Embryonic facial prominence (tissue), 1 donor: ENCODE results near the gene PRRC1.
"Not testable (repeated sequence)": the region's sequence is repeated elsewhere in the genome, so short reads cannot be mapped to it uniquely, and the experiment has no call there.

ENCODE experiments used
- DNase-seq: peaks from one replicate; pipeline ENCODE4 v3.0.0-alpha.2; 2016; ENCODE audit errors: extremely low spot score

PRRC1 gene

DNA sequence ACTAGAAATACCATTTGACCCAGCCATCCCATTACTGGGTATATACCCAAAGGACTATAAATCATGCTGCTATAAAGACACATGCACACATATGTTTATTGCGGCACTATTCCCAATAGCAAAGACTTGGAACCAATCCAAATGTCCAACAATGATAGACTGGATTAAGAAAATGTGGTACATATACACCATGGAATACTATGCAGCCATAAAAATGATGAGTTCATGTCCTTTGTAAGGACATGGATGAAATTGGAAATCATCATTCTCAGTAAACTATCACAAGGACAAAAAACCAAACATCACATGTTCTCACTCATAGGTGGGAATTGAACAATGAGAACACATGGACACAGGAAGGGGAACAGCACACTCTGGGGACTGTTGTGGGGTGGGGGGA is 27.8 kb downstream of the PRRC1 start:
- DNase-seq, result not testable (repeated sequence)

DNA sequence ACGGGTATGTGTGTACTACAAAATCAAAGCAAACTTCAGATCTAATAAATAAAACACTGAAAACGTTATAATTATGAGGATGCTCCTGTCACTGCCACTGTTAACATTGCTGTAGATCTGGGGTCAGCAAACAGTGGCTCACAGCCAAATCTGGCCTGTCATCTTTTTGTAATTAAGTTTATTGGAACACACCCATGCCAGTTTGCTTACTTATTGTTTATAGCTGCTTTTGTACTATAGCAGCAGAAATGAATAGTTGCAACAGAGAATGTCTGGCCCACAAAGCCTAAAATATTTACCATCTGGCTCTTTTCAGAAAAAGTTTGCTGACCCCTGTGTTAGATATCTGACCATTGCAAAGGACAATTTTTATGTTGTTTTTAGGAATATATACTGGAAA is 32.1 kb downstream of the PRRC1 start:
- DNase-seq, result no peak

DNA sequence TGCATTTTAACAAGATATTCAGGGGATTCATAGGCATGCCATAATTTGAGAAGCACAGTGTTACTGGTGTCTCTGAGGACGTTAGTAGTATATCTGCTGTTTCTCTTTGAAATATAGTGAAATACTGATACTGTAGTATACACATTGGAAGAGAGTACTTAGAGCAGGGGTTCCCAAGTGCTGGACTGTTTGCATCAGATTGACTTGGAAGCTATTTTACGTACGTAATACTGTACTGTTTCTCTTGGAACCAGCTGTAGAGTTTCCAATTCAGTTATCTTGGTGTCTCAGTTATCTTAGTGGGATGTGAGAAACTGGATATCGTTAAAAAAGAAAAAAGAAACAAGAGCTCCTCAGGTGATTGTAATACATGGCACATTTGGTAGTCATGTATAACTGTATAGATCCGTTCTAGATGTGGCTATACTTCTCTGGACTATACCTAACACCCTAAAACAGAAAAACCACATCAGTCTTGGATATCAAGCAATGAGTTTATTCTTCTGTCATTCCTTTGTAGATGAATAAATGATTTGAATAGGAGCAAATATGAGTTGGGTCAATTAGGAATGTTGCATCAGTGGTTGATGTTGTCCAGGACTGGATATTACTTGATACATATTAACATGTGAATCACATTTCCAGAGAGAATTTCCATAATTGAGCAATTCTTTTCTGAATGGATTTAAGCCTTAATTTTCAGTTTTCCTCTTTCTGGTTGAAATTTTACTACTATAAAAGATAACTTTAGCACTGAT is 33.4 kb downstream of the PRRC1 start:
- no peak for DNase-seq

DNA sequence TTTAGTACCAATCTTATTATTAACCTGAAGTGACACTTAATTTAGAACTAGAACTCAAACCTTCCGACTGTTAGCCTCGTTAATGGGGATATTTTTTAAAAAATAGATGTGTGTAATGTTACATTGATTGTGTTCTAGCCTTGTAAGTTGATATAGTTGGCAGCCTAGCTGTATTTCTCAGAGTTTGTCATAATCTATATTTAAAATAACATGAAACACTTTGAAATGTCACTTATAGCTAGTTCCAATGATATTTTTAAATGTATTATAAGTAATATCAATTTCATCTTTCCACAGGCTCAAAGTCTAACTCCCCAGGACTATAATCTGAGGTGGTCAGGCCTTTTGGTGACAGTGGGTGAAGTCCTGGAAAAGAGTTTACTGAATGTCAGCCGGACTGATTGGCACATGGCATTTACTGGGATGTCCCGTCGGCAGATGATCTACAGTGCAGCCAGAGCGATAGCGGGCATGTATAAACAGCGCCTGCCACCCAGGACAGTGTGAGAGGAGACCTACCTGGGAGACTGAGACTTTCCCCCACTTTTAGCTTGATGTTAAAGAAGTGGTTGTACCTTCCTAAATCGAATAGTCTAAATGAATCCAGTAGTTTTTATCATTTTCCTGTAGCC is 34.1 kb downstream of the PRRC1 start:
- no peak for DNase-seq

DNA sequence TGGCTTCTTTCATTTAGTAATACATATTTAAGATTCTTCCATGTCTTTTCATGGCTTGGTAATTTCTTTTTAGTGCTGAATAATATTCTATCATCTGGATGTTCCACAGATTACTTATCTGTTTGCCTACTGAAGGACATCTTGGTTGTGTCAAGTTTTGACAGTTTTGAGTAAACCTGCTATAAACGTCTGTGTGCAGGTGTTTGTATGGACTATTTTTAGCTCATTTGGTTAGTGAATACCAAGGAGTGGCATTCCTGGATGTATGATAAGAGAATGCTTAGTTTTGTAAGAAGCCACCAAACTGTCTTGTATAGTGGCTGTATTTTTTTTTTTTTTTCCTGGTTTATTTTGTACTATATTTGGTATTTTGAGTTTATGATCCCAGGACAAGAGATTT is 38.4 kb downstream of the PRRC1 start:
- no peak for DNase-seq

DNA sequence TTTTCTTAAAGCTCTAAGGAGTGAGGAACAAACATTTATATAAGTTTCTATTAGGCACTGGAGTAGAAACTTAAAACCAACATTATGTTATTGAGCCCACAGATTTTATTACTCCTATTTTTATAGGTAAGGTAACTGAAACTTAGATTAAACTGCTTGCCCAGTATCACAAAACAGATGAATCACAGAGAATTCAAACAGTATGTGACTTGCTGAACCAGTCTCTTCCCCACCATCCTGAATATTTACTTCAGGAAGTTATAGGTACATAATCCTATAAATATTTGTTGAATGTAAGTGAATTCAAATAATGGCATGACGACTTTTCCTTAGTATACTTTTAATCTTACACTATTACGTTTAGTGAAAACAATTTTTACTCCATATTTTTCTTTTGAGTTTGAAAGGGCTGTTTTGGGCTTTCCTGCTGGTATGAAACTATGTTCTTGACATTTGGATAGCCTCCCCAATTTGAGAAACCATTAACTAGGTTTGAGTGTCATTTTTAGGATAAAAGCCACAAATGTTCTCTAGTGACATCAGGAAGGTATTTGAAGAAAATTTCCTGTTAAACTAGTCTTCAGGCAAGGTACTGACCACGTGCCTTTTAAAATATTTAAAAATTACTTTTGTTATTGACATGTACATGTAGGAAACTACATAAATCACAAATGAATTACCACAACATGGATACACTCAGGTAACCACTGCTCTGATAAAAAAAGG is 39.3 kb downstream of the PRRC1 start:
- no peak for DNase-seq

DNA sequence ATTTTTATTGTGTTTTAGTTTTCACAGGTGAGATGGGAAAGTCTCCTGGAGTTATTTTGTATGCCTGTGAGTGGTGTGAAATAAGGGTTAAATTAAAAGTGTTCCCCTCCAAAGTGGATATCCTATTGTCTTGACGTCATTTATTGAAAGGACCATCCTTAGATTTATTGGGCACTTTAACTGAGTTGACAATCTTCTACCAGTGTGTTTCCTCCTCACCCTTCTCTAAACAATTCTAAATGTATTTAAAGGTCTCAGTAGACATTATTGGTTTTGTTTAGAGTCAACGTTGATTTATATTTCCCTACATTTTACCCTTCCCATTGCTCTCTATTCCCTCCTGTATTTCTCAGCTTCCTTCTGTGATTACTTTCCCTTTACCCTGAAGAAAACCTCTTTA is 40.8 kb downstream of the PRRC1 start:
- no peak for DNase-seq

DNA sequence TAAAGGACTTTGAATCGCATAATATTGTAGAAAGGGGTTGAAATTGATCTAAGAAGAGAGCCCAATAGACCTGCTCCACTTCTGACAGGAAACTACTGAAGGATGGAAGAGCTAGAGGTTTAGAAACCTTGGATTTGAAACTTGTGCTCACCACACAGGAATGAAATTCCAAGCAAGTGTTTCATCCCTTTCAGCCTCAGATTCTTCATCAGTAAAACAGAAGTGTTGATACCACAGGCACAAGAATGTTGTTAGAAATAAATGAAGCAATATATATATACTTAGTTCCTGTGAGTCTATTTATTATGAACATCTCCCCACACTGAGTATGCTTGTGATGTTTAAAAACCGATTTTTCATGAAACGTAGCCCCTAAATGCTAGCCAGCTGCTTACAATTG is 43.8 kb downstream of the PRRC1 start:
- no peak for DNase-seq

DNA sequence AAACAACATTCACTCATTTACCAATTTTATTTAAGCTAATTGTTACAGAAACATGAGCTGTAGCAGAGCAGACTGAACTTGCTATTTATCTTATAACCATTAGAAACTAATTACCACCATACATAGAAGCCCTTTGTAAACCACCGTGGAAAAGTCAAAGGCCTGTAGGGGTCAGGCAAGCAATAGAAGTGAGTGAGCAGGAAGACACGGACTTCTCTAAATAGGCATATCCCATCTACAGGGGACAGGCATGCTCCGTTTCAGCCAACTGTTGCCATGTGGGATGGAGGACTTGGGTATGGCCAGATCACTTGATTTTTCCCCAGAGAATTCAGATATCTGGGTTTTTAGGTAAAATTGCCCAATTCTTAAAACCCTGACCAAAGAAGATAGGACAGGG is 44.8 kb downstream of the PRRC1 start:
- DNase-seq, result no peak

DNA sequence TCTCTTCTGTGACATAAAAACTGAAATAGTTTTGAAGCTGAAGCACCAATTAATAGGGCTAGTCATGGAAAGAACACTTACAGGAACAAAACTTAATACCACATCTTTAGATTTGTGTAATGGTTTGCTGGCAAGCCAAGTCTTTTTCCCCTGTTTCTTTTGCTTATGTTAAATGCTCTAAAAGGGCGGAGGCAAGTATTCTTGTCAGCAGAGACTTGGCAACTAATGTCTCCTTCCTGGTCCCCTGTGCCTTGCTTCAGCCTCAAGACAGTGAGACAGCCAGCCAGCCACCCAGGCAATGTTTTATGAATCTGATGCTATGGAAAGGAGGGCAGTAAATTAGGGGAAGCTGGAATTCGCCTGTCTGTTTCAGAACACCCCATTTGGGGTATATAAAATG is 45.7 kb downstream of the PRRC1 start:
- peak; percentile 17 for DNase-seq

DNA sequence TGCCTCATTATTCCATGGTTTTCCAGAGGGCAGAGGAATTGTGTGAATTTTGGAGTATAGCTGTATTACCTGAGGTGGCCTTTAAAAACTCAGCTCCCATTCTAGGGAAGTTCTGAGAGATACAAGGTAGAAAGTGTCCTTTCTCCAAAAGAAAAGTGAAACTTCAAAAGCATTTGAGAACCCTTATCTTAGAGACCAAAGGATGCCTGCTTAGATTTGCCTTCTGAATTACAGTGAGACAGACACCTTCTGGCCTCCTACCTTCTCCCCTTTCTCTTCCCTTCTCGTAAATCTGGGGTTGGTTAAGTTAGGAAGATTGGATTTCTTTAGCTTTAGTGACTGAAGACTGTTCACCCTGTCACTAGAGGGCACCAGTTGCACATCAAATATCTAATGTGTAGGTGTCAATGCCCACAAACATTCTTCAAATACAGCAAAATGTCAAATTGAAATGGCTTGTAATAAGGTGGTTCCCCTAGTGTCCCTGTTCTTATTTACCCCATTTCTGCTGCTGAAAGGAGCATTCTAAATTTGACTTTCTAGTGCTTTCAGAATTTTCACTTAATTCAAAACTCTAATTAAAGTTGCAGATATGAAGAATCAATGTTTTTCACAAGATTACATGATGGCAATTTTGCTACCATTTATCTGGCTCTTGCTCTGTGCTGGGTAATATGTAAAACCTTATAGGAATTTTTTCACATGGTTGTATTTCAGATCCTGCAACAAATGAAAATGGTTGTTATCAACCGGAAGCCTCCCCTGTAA is 46.7 kb downstream of the PRRC1 start:
- DNase-seq, result peak; percentile 16

DNA sequence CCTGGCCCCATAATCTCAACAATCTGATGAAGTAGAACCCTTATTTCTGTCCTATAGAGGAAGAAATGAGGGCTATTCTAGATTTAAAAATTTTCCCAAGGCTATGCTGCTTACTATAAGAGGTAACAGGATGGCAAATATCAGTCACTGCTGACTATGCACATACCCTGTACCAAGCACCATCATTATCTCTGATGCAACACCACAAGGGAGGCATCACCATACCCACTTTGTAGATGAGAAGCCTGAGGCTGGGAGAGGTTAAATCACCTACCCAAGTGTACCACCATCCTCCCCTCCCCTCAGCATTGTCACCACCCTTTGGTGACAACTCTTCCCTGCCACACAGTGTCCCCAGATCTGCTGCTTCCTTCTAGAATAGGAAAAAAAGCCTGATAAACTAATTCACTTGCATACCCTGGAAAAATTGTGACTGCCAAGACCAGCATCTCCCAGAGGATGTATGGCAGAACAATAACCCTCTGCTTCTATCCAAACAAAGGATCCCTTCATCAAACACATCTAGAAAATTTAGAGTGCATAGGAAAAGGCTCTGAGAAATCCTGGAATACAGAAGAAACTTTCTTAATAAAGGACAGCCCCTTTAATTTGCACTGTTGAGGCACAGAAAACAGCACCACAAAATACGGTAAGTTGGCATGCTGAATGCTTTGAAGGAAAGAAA is 48.3 kb downstream of the PRRC1 start:
- no peak for DNase-seq

DNA sequence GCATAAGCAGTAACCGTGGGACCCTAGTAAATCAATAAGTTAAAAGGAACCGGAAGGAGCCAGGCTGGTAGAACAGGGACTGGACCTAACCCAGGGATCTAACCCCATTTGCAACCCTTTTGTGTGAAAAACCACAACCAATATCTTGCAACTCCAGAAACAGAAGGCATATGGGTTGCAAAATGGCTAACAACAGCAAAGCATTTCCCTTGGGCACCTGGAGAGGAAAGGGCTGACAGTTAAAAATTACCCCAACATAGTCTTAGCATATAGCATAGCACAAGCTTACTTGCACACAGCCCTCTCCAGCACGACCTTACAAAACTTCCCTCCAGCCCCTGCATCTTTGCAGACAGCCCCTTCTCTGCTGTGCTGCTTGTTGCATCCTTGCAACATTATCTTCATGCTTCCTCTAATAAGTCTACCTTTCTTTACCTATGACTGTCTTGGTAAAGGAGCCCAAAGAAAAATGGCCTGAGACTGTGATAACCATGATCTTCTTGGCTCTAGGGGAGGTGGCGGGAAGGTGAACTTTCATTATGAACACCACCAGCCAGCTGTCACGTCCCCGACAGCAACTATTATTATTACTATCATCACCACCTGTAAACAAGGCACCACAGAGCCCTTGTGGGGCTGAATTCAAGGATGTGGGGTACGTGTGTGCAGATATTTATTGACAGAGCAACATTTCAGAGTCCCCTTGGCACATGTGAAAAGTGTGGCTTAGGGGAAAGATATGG is 49.8 kb downstream of the PRRC1 start:
- no peak for DNase-seq

DNA sequence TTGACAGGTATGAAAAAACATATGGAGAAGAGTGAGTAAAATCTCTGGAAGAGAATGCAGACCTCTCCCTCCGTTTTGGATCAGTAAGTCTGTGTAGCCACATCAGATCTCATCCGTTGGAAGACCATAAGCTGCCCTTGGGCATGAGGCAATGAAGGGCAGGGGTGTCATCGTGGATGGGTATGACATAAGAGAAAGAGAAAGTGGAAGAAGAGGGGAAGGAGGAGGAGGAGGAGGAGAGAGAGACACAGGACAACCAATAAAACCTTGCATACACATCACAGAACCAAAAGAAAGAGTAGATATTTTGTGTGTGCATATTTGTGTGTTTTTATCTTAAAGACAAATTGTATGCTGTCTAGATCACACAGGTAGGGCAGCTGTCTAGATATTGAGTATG is 50.7 kb downstream of the PRRC1 start:
- no peak for DNase-seq

DNA sequence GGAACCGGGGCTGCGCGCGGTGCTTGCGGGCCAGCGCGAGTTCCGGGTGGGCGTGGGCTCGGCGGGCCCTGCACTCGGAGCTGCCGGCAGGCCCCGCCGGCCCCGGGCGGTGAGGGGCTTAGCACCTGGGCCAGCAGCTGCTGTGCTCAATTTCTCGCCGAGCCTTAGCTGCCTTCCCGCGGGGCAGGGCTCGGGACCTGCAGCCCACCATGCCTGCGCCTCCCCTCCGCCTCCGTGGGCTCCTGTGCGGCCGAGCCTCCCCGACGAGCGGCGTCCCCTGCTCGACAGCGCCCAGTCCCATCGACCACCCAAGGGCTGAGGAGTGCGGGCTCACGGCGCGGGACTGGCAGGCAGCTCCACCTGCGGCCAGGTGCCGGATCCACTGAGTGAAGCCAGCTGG is 52.0 kb downstream of the PRRC1 start:
- DNase-seq, result not testable (repeated sequence)

DNA sequence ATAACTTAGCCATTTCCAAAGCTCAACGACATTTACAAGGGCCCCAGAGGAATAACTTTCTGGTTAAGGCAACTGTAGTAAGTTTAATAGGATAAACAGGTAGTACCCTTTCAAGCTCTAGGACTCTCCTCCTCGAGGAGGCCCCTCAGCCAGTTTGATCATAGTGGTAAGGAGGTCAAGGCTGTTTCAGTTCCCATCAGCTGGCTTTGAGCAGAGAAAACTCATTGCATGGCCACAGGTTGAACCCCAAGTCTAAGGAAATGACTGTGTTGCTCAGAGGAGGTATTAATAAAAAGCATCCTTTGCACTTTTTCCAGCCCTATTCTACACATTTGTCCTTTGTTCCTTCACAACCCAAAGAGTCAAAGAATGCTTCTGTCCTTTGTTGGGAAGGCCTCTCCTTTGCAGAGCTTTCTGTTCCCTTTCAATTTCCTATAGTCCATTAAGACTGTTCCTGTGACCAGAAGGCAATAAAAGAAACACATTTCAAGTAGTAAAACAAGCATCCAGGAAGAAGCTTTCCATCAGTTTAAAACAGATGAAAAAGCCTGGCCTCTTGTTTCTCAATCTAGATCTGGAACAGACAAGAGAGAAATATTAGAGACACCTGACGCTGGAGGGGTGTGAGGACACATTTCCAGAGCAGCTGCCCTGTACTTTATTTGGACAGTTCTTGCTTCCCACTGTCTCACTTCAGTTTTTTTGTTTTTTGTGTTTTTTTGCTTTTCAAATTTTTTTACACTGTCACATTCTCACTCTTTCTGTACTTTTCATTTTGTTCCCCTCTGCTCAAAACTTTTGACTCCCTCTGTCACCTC is 54.1 kb downstream of the PRRC1 start:
- no peak for DNase-seq

DNA sequence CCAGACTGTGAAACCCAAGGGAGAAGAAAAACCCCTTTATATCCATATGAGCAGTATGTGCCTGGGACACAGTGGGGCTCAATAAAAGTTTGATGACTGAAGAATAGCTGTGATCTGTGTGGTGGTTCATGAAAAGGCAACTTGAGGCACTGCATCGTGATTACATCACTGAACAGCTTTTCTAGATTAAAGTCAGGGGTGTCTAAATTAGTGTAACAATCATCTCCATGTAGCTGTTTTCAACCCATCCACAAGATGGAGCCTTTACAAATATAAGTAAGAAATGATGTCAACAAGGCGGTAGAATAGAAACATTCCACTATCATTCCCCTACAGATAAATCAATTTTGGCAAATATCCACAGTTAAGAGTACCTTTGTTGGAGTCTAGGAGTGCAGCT is 55.5 kb downstream of the PRRC1 start:
- DNase-seq, result no peak

DNA sequence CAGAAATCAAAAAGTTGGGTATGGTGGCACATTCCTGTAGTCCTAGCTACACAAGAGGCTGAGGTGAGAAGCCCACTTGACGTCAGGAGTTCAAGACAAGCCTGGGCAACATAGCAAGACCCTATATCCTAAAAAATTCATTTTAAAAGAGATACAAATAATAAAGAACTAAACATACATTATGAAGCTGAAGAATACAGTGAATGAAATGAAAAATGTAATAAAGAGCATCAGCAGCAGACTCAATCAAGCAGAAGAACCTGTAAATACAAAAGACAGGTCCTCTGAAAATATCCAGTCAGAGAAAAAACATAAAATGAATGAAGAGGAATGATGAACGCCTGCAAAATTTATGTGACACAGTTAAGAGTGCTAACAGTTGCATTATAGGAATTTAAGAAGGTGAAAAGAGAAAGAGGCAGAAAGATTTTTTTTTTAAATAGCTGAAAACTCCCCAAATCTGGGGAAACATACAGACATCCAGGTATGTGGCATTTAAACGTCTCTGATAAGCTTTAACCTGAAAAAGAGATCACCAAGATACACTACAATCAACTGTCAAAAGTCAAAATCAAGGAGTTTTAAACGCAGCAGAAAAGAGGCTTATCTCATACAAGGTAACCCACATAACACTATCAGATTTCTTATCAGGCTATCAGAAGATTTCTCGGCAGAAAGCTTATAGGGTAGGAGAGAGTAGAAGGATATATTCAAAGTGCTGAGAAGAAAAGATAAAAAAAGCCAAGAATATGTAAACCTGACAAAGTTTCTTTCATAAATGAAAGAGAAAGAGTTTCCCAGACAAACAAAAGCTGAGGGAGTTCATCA is 57.6 kb downstream of the PRRC1 start:
- DNase-seq, result no peak

DNA sequence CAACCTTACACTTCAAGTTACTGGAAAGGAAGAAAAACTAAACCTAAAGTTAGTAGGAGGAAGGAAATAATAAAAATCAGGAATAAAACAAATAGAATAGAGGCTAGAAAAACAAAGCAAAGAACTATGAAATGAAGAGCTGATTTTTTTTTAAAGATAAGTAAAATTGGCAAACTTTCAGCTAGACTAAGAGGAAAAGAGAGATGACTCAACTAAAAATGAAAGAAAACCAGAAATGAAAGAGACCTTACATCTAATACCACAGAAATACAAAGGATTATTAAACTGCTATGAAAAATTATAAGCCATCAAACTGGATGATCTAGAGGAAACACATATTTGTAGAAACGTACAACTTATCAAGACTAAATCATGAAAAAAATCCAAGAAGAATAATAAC is 60.0 kb downstream of the PRRC1 start:
- no peak for DNase-seq
